Measurements from ENCODE around the gene MAST2. TPM values are rescaled to one million over a fixed set of nuclear protein-coding genes. Genes with fewer than 3 reads are reported as not detected.
"Not testable (repeated sequence)": the region's sequence is repeated elsewhere in the genome, so short reads cannot be mapped to it uniquely, and the experiment has no call there.

MAST2 gene
- total RNA-seq = 54.0 TPM

- peak; percentile 89 for DNase-seq (ENCODE audit: low spot score)
These were observed at the start of gene MAST2 for GRCh38 chr1:45803299-45803780. TSS of gene MAST2 (plus strand) at chr1:45803612. CDS start at chr1:45803896, 284 bp downstream.

GRCh38 chr1:45755697-45756096, 47.7 kb upstream of the MAST2 start:
- DNase-seq (ENCODE audit: low spot score) = no peak

- DNase-seq (ENCODE audit: low spot score) = no peak
These were observed 41.1 kb upstream of the MAST2 start for GRCh38 chr1:45762291-45762690.

GRCh38 chr1:45765999-45766792, 37.2 kb upstream of the MAST2 start:
- no peak for DNase-seq (ENCODE audit: low spot score)

DNA sequence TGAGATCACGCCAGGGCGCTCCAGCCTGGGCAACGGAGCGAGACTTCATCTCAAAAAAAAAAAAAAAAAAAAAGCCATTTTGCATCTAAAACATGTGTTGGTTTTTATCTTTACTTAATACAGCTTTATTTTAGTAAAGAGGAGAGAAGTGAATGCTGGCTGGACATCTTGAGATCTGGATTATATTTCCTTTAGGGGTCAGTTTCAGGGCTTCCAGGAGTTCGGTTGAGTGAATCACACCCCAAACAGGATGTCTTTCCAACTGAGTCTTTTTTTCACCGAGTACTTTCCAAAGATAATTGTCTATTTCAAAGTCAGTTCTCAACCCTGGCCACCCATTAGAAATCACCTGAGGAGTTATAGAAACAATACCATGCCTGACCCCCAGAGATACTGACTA, 36.4 kb upstream of the MAST2 start:
- DNase-seq (ENCODE audit: low spot score) = no peak

DNA sequence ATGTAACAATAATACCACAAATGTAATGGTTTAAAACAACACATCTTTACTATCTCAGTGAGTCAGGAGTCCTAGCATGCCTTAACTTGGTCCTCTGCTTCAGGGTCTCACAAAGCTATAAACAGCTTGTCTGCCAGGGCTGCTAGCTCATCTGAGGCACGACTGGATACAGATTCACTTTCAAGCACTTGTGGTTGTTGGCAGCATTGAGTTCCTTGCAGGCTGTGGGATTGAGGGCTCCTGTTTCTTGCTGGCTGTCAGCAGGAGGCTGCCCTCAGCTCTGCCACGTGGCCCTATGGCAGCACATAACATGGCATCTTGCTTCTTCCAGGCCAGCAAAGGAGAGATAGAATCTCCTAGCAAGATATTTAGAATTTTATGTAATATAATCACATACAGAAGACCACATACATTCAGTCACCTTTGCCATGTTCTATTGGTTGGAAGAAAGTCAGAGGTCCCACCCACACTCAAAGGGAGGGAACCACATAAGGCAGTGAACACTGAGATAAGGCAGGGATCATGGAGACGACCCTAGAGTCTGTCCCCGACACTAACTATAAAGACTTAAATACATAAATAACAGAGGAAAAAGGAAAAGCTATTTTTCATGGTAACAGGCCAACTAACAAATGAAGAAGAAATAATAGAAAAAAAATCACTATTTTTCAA, 34.0 kb upstream of the MAST2 start:
- DNase-seq (ENCODE audit: low spot score) = no peak

DNA sequence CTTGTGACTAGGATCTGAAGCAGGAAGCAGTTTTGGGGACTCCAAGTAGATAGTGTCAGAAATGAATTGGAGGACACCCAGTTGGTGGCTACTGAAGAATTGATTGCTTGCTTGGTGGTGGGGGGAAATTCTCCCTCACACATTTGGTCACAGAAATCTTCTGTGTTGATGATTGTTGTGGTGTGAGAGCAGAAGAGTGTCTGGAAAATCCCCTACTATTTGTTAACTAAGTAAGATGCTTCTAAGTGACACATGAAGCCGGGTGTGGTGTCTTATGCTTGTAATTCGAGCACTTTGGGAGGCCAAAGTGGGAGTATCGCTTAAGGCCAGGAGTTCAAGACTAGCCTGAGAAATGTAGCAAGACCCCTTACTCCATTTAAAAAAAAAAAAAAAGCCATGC, 30.4 kb upstream of the MAST2 start:
- no peak for DNase-seq (ENCODE audit: low spot score)

DNA sequence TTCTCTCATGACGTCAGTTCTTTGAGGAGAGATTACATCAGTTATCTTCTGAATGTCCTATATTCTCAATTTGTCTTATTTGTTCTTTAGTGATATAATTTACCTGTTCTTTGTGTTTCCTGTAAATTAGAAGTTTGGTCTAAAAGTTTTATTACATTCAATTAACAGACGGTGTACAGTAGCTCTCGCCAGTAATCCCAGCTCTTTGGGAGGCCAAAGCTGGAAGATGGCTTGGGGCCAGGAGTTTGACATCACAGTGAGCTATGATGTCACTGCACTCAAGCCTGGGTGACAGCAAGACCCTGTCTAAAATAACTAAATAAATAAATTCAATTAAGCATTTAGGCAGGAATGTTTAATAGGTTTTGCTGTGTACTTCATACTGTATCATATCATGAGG, 27.6 kb upstream of the MAST2 start:
- DNase-seq (ENCODE audit: low spot score) = no peak

DNA sequence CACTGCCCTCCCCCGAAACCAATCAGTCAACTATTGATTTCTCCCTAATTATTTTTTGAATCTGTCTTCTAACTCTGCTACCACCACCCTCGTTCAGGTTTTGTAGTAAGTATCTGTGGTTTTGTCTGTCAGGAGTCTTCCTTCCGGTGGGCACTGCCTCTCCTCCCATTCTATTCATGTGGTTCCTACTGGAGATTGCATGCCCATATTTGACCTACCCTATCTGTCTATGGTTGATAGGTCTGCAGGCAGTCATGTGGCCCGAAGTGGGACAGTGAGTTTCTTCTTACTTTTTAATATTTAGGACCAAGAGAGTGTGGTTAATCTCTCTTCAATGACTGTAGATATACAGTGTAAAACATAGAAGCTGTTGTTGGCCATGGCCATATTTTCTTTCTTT, 17.8 kb upstream of the MAST2 start:
- no peak for DNase-seq (ENCODE audit: low spot score)

- no peak for DNase-seq (ENCODE audit: low spot score)
These were observed 15.5 kb upstream of the MAST2 start for GRCh38 chr1:45787905-45788304.

DNA sequence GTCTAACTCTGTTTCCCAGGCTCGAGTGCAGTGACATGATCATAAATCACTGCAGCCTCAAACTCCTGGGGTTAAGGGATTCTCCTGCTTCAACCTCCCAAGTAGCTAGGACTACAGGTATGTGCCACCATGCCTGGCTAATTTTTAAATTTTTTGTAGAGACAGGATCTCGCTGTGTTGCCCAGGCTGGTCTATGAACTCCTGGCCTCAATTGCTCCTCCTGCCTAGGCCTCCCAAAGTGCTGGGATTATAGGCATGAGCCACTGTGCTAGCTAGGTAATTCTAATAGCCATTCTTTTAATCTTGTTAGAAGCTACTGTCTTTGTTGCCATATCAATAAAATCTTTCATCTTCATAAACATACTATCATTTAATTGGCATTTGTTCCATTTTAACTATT, 13.8 kb upstream of the MAST2 start:
- no peak for DNase-seq (ENCODE audit: low spot score)

DNA sequence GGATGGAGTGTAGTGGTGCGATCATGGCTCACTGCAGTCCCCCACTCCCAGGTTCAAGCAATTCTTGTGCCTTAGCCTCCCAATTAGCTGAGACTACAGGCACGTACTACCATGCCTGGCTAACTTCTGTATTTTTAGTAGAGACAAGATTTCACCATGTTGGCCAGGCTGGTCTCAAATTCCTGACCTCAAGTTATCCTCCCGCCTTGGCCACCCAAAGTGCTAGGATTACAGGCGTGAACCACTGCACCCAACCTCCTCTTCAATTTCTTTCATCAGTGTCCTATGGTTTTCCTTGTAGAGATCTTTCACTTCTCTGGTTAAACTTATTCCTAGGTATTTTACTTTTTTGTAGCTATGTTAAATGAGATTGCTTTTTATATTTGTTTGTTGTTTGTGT, 10.7 kb upstream of the MAST2 start:
- no peak for DNase-seq (ENCODE audit: low spot score)

DNA sequence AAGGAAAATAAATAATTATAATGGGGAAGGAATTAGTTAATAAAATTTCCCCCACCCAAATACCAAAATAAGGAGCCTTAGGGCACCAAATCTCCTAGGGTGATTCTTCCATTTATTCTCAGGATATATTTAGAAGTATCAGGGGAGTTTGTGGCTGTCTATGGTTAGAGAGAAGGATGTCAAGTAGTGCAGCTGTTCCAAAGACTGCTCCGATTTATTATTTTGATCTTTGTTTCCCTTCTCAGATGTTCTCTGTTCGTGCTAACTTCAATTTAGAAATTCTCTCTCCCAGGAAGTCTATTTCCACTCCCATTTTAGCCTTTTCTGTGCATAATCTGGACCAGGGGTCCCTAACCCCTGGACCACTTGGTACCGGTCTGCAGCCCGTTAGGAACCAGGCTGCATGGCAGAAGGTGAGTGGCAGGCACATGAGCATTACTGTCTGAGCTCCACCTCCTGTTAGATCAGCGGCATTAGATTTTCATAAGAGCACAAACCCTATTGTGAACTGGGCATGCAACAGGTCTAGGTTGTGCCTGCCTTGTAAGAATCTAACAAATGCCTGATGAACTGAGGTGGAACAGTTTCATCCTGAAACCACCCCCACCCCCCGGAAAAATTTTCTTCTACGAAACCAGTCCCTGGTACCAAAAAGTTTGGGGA, 9.3 kb upstream of the MAST2 start:
- DNase-seq (ENCODE audit: low spot score) = no peak

GRCh38 chr1:45796381-45796780, 7.0 kb upstream of the MAST2 start:
- DNase-seq (ENCODE audit: low spot score) = no peak

DNA sequence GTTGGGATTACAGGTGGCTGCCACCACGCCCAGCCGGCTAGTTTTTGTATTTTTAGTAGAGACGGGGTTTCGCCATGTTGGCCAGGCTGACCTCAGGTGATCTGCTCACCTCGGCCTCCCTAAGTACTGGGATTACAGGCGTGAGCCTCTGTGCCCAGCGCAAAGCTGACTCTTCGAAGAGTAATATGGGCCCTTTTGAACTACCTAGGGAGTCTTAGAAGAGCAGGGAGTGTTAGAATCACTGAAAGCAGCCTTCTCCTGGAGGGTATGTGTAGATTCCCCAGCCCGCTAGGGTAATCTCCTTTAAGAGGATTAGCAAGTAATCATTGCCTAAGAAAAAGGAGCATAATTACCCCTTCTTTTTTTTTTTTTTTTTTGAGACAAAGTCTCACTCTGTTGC, 6.5 kb upstream of the MAST2 start:
- no peak for DNase-seq (ENCODE audit: low spot score)

- DNase-seq (ENCODE audit: low spot score) = no peak
These were observed 2.5 kb upstream of the MAST2 start for GRCh38 chr1:45800899-45801298.

- DNase-seq (ENCODE audit: low spot score) = peak; percentile 83
These were observed 791 bp upstream of the MAST2 start for GRCh38 chr1:45802343-45803298.

GRCh38 chr1:45803781-45804668, 613 bp downstream of the MAST2 start:
- DNase-seq (ENCODE audit: low spot score) = not testable (repeated sequence)

- DNase-seq (ENCODE audit: low spot score) = no peak
These were observed 1.2 kb downstream of the MAST2 start for GRCh38 chr1:45804669-45804969.

- DNase-seq (ENCODE audit: low spot score) = no peak
These were observed 2.7 kb downstream of the MAST2 start for GRCh38 chr1:45806129-45806528.

- DNase-seq (ENCODE audit: low spot score) = no peak
These were observed 6.3 kb downstream of the MAST2 start for GRCh38 chr1:45809761-45810160.

All from mucosa of gallbladder (tissue), 1 donor.